DMS114 treated with DMSO at 0.1 percent for 48 hours (cell line): Measurements from ENCODE around the gene LIN37.

Source experiments
- DNase-seq: peaks from one replicate; lab custom pipeline; 2025; ENCODE audit not compliant: unreplicated experiment; lab: John Stamatoyannopoulos, UW

The LIN37 gene

DNA sequence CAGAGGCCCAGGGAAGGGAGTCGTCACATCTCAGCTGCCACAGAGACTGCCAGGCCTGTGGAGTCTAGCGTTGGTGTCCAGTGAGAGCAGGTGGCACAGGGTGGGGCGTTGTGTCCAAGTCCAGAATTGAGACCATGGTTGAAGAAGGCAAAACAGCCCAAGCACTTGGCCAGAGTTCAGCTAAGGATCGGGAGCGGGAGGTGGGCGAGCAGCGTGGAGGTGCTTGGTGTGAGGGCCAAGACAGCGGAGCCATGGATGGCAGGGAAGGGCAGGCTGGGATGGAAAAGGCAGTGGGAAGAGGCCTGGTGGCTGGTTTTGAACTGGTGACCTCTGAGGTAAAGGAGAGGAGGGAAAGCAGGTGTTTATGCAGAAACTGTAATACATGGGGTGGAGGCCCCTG, 14.1 kb upstream of the LIN37 start:
- DNase-seq = no peak

DNA sequence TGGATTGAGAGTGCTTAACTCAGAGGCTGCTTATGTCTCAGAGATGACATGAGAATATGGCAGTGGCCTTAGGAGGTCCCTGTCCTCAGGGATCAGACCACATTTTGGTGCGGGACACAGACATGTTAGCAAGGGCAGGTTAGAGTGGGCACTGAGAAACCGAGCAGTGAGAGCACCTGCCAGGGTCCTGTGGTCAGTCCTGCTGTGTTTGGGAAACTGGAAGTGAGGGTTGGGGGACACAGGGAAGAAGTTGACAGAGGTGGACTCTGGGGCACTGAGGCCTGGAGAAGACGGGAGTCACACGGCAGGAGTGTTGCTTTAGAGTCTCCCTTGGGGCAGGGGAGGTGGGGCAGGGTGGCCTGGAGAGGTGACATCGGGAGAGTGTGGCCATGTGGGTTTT, 13.5 kb upstream of the LIN37 start:
- DNase-seq = no peak

DNA sequence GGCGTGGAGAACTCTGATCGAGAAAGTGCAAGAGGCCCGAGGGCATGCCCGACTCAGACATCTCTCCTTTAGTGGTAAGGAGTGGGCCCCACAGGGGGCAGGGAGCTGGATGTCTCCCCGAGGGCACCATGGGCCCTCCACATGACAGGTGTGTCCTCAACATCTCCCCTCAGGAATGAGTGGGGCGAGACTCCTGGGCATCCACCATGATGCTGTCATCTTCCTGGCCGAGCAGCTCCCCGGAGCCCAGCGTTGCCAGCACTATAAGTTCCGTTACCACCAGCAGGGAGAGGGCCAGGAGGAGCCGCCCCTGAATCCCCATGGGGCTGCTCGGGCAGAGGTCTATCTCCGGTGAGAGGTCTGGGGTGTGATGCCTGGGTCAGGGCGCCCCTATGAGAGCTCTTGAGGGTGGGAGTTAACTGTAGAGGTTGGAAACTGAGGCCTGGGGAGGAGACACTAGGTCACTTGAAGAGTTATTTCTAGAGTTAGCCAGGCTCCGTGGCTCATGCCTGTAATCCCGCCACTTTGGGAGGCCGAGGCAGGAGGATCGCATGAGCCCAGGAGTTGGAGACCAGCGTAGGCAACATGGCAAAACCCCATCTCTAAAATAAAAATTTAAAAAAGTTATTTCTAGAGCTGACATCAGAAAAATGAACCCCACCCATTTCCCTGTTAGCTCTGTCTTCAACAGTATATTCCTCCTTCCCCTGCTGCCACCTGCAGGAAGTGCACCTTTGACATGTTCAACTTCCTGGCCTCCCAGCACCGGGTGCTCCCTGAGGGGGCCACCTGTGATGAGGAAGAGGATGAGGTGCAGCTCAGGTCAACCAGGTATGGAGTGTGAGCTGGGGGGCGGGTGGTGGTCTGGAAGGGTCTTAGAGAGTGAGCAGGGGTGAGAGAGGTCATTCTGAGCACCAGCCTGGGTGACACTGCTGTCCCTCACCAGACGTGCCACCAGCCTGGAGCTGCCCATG, 11.2 kb upstream of the LIN37 start:
- no peak for DNase-seq

DNA sequence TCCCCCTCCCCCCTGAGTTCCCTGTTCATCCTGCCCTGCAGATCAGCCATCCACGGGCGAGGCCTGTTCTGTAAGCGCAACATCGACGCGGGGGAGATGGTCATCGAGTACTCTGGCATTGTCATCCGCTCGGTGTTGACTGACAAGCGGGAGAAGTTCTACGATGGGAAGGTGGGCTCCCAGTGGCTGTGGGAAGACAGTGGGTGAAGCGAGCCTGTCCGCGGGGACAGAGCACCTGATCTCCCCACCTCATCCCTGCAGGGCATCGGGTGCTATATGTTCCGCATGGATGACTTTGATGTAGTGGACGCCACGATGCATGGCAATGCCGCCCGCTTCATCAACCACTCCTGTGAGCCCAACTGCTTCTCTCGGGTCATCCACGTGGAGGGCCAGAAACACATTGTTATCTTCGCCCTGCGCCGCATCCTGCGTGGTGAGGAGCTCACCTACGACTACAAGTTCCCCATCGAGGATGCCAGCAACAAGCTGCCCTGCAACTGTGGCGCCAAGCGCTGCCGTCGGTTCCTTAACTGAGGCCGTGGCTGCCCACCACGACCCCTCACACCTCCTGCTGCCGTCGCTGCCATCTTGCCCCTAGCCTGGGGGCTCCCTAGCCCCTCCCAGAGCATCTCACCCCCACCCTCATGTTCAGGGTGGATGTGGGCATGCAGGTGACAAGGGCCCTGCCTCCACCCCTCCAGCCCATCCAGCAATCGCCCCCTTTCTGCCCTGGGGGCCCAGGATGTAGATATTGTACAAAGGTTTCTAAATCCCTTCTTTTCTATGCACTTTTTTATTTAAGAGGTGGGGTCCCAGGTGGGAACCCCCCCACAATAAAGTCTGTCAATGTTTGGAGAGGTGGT, 10.1 kb upstream of the LIN37 start:
- no peak for DNase-seq

DNA sequence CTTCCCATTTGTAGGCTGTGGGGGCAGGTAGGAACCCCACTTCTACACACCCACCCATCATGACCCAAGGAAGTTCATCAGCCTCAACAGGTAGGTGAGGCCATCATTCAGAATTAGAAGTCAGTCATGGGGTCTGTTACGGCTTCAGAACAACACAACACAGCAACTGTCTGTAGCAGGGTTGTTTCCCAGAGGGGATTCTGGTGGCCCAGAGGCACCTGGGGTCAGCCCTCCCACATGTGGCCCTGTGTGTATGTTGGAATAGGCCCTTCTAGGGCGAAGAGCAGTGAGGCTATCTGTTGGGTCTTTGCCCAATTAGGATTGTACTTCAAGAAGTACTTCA, 9.5 kb upstream of the LIN37 start:
- no peak for DNase-seq

DNA sequence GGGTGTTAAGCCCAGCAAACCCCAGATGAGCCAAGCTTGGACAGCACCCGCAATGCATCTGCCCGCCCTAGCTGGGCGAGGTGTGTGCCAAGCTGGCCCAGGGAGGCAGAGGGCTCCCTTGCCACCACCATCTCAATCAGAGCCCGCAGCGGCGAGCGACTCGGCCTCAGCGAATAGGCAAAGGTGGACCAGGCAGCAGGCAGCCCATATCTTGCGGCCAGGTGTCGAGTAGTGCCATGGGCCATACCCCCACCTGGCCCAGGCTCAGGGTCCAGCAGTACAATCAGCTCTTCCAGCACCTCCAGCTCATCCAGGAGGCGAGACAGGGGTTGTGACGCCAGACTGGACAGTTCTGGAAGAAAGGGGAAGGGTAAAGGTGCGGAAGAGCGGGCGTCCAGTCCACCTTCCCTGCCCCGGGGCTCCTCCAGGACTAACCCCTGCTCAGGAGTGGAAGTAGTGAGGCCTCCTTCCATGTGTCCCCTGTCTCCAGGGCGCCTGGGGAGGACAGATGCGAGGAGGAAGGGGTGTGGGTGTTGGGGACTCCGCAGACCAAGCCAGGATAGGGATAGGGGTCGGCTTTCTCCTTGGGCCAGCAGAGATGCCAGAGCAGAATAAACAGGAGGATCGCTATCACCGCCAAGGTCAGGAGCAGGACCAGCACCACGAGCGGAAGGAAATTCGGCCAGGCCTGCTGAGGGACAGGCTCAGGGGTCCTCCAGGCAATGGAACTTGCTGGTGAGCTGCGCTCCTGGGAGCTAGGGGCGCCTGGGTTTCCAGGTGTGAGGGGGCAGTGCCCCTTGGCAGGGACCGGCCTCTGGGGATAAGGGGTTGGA, 8.9 kb upstream of the LIN37 start:
- DNase-seq = no peak

DNA sequence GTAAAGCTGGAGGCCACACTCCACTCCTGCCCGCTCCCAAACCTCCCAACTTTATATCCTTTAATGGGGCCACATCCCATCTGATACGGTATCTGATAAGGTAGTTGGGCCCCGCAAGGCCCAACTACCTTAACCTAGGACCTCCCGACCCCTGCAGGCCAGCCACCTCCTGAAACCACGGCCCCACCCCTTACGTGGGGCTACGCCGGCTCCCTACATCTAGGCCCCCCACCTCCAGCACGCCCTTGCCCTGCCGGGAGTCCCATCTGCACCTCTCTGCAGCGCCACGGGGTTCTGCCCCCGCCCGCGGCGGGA, 8.3 kb upstream of the LIN37 start:
- DNase-seq = no peak

DNA sequence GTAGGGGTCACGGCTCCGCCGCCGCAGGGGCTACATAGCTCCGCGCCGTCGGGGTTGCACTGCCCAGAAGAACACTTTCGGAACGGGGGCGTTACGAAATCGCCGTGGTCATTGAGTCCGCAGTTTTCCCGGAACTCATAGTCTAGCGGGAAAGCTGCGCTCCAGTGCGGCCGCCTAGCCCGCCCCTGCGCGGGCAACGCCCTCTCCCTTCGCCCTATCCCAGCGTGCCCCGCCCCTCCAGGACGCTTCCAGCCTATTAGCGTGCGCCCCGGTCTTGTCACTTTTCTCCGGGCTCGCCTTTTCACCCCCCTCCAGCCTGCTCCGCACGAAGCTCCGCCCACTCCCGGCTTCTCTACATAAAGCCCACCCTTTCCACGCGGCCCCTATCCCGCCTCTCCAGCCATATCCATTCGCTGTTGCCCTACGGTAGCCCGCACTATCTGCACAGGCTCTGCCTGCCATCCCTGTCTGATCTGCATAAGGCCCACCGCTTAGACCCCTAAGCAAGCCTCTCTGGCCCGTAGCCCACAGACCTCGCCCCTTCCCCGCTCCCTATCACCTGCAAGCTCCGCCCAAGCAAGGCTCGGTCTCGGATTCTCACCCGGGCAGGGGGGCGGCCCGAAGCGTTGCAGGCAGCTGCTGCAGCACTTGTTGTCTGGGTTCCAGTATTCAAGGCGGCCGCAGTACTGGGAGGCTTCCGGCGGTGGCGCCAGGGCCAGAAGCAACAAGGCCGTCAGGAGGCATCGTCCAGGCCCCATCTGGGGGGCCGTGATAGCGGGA, 7.8 kb upstream of the LIN37 start:
- peak; percentile 98 for DNase-seq

DNA sequence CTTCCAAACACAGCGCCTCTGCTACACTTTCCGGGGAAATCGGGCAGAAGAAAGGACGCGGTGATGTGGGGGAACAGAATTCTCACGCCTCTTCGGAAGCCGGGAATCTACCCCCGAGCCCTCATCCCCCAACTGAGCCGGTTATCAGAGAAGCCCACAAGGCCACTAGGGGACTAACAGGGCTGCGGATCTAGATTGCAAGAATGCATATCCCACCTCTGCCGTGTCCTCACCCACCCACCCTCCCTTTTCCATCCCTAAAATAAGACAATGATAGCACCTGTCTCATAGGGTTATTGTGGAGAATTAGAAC, 7.2 kb upstream of the LIN37 start:
- DNase-seq = no peak

DNA sequence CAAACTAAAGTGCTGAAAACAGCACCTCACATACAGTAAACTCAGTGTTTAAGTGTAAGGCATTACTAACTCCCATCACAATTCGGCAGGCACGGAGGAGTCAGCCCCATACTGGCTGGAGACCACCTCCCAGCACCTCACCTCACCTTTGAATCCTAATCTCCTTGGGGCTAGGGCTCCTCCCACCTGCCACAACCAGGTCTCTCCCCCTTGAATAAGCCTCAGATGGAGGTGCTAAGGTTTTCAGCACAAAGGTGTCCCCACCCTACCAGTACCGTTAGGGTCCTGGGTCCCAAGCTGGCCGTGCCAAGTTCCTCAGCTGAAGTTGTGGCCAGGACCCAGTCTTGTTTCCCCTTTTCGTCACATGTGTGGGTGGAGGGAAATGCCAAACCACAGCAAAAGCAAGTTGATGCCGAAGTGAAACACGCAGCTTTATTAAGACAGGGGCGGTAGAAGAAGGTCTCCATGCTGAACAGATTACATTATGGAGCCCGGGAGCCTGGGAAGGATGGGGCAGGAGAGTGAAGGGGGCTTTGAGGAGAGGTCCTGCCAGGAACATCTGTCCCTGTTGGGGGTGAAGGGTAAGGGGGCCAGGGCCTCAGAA, 6.2 kb upstream of the LIN37 start, which contains the start of gene IGFLR1:
Gene IGFLR1, minus strand, starts transcription at position 332 of the 604 bp plus-strand sequence. CDS start 1,272 bp downstream, outside the sequence.
- DNase-seq = no peak

DNA sequence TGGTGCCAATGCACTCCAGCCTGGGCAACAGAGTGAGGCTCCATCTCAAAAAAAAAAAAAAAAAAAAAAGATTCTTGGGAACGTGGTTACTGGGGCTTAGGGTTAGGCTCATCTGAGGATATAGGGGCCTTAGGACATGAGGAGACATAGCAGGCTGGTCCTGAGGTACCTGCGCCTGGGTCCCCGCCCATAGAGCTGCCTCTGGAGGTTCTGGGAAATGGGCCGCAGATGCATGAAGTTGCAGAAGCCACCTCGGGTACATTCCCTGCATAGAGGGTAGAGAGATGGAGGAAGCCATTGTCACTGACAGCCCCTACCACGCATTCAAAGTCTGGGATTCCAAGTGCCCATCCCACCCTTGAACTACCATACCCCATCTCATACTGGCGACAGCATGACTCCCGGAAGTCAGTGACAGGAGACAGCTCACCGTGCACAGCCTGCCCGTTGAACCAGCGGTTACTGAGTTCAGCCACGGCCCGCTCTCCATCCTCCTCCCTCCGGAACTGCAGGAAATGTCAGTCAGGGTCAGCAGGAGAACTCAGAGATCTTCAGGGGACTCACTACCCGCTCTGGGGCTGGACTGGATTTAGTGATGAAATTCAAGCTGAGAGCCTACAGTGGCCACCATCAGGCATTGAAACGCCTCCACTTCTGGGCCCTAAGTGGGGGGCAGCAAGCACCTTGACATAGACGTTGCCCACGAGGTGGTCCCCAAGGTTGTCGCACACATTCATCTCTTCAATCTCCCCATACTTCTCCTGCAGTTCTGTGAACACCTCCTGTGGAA, 4.5 kb upstream of the LIN37 start:
- DNase-seq = no peak

DNA sequence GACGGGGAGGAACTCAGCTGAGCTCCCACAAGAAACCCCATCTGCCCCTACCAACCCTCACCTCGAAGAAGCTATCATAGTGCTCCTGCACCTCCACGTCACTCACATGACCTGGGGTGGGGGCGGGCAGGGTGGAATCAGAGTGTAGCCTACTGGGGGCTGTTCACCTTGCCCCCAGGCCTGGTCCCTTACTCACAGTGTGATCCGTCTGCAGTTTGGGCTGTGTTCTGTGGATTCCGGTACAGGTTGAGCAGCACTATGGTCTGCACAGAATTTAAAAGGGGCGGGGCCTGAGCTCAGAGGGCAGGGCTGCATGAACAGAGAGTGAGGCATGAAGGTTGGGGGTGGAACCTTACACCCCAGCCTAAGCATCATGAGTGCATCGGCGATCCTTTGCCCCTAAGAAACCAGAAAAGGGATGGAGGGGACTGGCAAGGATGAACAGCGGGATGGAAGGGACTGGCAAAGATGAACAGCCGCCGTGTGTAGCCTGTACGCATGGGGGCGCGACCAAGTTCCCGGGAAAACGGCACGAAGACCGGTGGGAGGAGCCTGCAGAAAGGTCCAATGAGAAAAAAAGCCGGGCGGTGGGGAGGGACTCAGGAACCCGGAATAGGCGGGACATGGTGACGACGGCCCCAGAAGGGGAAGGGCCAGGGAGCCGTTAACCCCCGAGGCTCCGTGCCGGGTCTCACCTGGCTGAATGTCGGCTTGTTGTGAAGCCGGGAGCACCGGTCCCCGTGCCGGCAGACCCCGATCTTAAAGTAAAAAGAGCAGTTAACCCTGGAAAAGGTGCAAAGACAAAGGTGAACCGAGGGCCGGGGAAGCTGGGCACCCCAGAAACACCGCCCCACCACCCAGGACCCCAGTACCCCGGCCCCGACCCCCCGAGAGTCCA, 3.7 kb upstream of the LIN37 start:
- DNase-seq = peak; percentile 97

DNA sequence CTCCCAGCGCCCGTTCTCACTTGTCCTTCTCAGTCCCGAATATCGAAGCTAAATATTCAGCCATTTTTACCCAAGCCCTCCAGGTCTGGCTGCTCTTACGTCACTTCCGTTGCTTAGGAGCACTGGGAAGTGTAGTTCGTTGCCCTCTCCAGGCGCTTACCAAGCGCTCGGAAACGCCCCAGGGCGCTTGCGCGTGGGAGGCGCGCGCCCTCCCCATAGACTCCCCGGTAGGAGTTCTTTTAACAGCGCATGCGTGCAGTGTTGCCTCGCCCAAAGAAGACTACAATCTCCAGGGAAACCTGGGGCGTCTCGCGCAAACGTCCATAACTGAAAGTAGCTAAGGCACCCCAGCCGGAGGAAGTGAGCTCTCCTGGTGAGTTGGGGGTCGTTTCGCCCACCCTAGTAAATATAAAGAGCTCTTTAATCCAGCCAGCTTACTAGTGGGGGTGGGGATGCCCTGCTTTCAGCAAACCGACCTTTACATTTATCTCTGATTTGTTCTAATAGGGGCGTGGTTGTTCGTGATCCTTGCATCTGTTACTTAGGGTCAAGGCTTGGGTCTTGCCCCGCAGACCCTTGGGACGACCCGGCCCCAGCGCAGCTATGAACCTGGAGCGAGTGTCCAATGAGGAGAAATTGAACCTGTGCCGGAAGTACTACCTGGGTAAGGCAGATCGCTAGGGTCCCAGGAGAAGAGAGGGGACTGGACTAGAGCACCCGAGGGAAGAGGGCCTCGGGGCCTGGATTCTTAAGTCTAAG, 2.9 kb upstream of the LIN37 start, which contains the start of the genes PSENEN and U2AF1L4:
Gene PSENEN, plus strand, starts transcription at position 324 of the 759 bp plus-strand sequence. Its CDS starts 280 bp downstream, at position 604.
Gene U2AF1L4, minus strand, starts transcription at position 91 of the 759 bp plus-strand sequence. Its CDS starts 27 bp downstream, at position 64.
- DNase-seq = peak; percentile 98

DNA sequence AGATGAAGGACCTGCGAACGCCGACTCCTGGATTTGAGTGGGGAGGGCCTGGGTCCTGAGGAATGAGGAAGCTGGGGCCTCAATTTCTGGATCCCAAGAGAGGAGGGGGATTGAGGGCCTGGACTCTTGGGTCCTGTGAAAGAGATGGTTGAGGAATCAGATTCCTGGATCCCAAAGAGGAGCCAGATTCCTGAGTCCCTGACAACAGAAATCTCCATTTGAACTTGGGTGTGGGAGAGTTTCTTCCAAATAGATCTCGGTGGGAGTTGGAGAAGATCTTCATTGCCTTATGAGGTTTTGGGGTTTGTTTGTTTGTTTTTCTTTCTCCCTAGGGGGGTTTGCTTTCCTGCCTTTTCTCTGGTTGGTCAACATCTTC, 2.3 kb upstream of the LIN37 start:
- DNase-seq = no peak

DNA sequence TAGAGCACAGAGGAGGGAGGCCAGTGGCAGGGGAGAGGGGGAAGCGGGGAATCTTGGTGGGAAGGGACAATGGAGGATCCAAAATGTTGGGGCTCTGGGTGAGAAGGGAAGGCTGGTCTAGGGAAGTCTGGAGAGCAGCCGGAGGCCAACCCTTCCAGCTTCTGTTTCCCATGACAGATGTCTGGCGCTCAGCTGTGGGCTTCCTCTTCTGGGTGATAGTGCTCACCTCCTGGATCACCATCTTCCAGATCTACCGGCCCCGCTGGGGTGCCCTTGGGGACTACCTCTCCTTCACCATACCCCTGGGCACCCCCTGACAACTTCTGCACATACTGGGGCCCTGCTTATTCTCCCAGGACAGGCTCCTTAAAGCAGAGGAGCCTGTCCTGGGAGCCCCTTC, 1.8 kb upstream of the LIN37 start:
- DNase-seq = no peak

DNA sequence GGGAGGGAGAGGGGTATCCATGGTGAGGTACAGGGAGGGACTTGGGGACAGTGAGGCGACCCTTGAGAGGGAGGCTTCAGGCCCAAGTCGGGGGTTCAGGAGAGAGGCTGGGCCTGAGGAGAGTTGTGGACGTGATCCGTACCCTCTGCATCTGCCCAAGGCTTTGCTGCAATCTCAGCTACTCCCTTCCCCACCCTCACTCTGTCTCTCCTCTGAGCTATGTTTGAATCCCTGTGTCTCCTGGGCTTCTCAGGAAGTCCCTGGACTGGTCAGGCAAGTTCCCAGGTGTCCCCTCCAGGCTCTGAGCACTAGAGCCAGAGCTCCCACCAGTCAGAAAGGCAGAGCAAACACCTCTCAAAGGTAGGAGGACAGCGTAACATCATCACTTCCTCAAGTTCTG, 1.8 kb downstream of the LIN37 start:
- no peak for DNase-seq
